Neural cell (in vitro differentiated cells): ENCODE results near the gene GMPPA.

Experiments
- POLR2AphosphoS5 ChIP-seq: IDR thresholded peaks from 2 replicates; pipeline ENCODE4 v1.6.1; 2012
- SMC3 ChIP-seq: fragments of 450-650 bp; conservative IDR thresholded peaks from 2 replicates; pipeline ENCODE4 v1.6.1; 2014; ENCODE audit warnings: antibody characterized with exemption, mild to moderate bottlenecking, moderate library complexity; ENCODE audit not compliant: poor library complexity
- TF ChIP-seq, protein P1 (sequence below): fragments of 450-650 bp; IDR thresholded peaks from 2 replicates; pipeline ENCODE4 v1.5.1; 2014; ENCODE audit warnings: antibody characterized with exemption, mild to moderate bottlenecking, moderate library complexity; ENCODE audit not compliant: poor library complexity, severe bottlenecking

DNA sequence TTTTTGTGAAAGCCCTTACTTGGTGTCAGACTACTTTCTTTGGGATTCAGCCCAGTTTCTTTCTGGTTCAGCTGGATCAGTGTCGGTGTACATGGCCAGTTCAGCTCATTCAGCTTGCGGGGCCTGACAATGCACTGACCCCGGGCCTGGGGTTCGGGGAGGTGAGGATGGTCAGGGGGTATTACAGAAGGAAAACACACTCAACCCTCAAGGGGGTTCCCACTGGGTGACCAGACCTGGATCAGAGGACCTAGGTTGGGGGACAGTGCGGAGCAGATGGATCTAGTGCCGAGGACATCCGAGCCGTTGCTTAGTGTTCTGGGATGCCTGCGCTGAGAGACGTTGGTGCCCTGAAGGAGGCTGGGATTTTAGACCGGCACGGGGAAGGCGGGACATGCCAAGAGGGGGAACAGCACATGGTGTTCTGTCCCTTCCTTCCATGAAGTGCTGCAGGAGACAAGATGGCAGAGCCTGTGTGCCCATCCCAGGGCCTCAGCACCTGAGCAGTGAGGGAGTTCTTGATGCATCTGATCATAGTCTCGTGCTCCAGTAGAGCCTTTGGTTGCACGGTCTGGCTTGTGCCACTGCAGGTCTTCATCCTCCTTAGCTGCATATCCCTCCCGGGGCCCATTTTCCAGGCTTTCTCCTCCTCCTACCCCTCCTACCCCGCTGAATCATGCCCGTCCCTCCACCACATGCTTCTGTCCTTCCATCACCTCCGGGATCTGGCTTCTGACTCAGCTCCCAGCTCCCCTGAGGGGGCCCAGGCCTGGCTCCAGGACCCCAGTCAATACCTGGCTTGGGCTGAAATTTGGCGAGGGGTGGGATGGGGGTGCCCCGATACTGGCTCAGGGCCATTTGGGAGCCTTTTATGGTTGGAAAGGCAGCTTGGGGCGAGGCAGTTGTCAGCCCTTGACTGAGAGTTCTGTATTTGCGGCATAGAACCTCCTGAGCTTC is 46.1 kb upstream of the GMPPA start:
- TF ChIP-seq SMC3: no peak
- TF ChIP-seq, protein P1, sequence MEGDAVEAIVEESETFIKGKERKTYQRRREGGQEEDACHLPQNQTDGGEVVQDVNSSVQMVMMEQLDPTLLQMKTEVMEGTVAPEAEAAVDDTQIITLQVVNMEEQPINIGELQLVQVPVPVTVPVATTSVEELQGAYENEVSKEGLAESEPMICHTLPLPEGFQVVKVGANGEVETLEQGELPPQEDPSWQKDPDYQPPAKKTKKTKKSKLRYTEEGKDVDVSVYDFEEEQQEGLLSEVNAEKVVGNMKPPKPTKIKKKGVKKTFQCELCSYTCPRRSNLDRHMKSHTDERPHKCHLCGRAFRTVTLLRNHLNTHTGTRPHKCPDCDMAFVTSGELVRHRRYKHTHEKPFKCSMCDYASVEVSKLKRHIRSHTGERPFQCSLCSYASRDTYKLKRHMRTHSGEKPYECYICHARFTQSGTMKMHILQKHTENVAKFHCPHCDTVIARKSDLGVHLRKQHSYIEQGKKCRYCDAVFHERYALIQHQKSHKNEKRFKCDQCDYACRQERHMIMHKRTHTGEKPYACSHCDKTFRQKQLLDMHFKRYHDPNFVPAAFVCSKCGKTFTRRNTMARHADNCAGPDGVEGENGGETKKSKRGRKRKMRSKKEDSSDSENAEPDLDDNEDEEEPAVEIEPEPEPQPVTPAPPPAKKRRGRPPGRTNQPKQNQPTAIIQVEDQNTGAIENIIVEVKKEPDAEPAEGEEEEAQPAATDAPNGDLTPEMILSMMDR: no peak
- TF ChIP-seq POLR2AphosphoS5: no peak
